HepG2 (cell line): ENCODE data around the gene OTOGL. TPM values are rescaled to one million over a fixed set of nuclear protein-coding genes. Genes with fewer than 3 reads are reported as not detected.

ENCODE experiments used
- ATAC-seq: fragments of 200-7000 bp; cut with Tn5 transposase; 3 replicates; pipeline ENCODE4 v1.9.1; 2020; ENCODE audit warnings: mild to moderate bottlenecking, moderate library complexity
- BruUV-seq: library from RNA; stranded (reverse); fragments of 400-500 nt; replicated peaks from 2 replicates; lab custom pipeline; 2021; lab: Mats Ljungman, UMichigan
- CTCF ChIA-PET: fragments of 300-600 bp; formaldehyde crosslinking; extraction: SDS; loops from one replicate; lab custom pipeline; 2021; ENCODE audit warnings: low total read pairs, inconsistent platforms, low intra/inter-chr PET ratio; lab: Yijun Ruan, JAX
- POLR2A ChIA-PET: fragments of 350-600 bp; sonication (Branson Sonifier 250); formaldehyde crosslinking; loops from one replicate; lab custom pipeline; 2020; ENCODE audit warnings: antibody characterized with exemption, inconsistent platforms; lab: Yijun Ruan, JAX
- DNase-seq: peaks from one replicate; pipeline ENCODE4 v3.0.0-alpha.2; 2015; ENCODE audit warnings: low spot score
- FAIRE-seq: peaks from 3 replicates; lab custom pipeline; 2011; peaks lifted over from hg19 to GRCh38; lab: Jason Lieb, UNC
- H2AFZ ChIP-seq: one replicate; pipeline ENCODE4 v1.6.1; 2011; ENCODE audit warnings: low read length, inconsistent platforms
- H3K27ac ChIP-seq: fragments of 300-600 bp; 3 replicates; pipeline ENCODE4 v1.8.0; 2011; ENCODE audit warnings: mixed run types, mild to moderate bottlenecking, mixed read lengths, low read length, inconsistent platforms; ENCODE audit not compliant: insufficient read depth; ENCODE audit errors: extremely low read length
- H3K27me3 ChIP-seq, 2 experiments: fragments of 200-600 bp in 1 of 2; 2 replicates in 1 of 2; 3 replicates in 1 of 2; pipeline versions ENCODE4 v1.6.0 to v1.8.0; 2011; ENCODE audit warnings: low read length in 2 of 2, mild to moderate bottlenecking in 2 of 2, moderate library complexity in 2 of 2, inconsistent platforms in 1 of 2; ENCODE audit not compliant: insufficient read depth in 2 of 2, control insufficient read depth in 1 of 2
- H3K36me3 ChIP-seq, 2 experiments: fragments of 200-600 bp in 1 of 2; replicated peaks in 1 of 2; 2 replicates in 1 of 2; 3 replicates in 1 of 2; pipeline versions ENCODE4 v1.5.1 to v1.8.0; 2011; ENCODE audit warnings: low read length in 2 of 2, inconsistent platforms in 1 of 2; ENCODE audit not compliant: insufficient read depth in 2 of 2, control insufficient read depth in 1 of 2
- H3K4me1 ChIP-seq: 2 replicates; pipeline ENCODE4 v1.5.1; 2012; ENCODE audit warnings: low read length, inconsistent platforms; ENCODE audit not compliant: insufficient read depth
- H3K4me2 ChIP-seq: 2 replicates; pipeline ENCODE4 v1.6.0; 2011; ENCODE audit warnings: low read depth, low read length, inconsistent platforms
- H3K4me3 ChIP-seq, 3 experiments: fragments of 200-600 bp in 1 of 3; sonication (generic), shearing (Covaris generic) in 1 of 3; replicated peaks in 1 of 3; 2 replicates each; pipeline ENCODE4 v1.5.1; 2011 to 2016; ENCODE audit warnings: low read length in 3 of 3, inconsistent platforms in 2 of 3, low read depth in 2 of 3, mild to moderate bottlenecking in 2 of 3, control low read depth in 1 of 3, mixed read lengths in 1 of 3; ENCODE audit not compliant: insufficient read depth in 1 of 3
- H3K79me2 ChIP-seq: one replicate; pipeline ENCODE4 v1.6.1; 2011; ENCODE audit warnings: low read length, inconsistent platforms; ENCODE audit not compliant: insufficient read depth
- H3K9ac ChIP-seq: 2 replicates; pipeline ENCODE4 v1.6.0; 2011; ENCODE audit warnings: mild to moderate bottlenecking, low read depth, low read length, inconsistent platforms; ENCODE audit not compliant: insufficient read depth
- H3K9me3 ChIP-seq: 2 replicates; pipeline ENCODE4 v1.5.1; 2012; ENCODE audit warnings: mild to moderate bottlenecking, low read length
- H4K20me1 ChIP-seq: 2 replicates; pipeline ENCODE4 v1.6.0; 2011; ENCODE audit warnings: inconsistent platforms, mild to moderate bottlenecking, low read length, moderate library complexity; ENCODE audit not compliant: insufficient read depth
- GTF2F1 ChIP-seq: fragments of 150-350 bp; IDR thresholded peaks from 2 replicates; pipeline ENCODE4 v1.6.1; 2014; ENCODE audit warnings: low read length
- MAFF ChIP-seq: IDR thresholded peaks from 2 replicates; pipeline ENCODE4 v1.6.1; 2011; ENCODE audit warnings: low read depth, low read length, improper control_type of control experiment
- MAFK ChIP-seq, 2 experiments: IDR thresholded peaks in 1 of 2; conservative IDR thresholded peaks in 1 of 2; 2 replicates each; pipeline ENCODE4 v1.6.1; 2011; ENCODE audit warnings: improper control_type of control experiment in 2 of 2, low read length in 2 of 2
- NFE2L2 ChIP-seq: fragments of 150-350 bp; IDR thresholded peaks from 2 replicates; pipeline ENCODE4 v1.6.1; 2014; ENCODE audit warnings: low read length
- ZNF326 ChIP-seq: sonication (generic); formaldehyde crosslinking; IDR thresholded peaks from 2 replicates; pipeline ENCODE4 v1.4.0; 2020; ENCODE audit warnings: missing genetic modification reagents, borderline replicate concordance
- WGBS: methylation state at CpG from one replicate; pipeline ENCODE4 v1.1.6; 2017; ENCODE audit warnings: low lambda C conversion rate; 5-methylcytosine and 5-hydroxymethylcytosine counted together
- in situ Hi-C: cut with HindIII; loops from 2 replicates; pipeline ENCODE4 v1.10.0; 2017; ENCODE audit warnings: low pct_unique_long_range_greater_than_20kb; ENCODE audit not compliant: extremely low pct_ligation_motif_present
- intact Hi-C: fragments of 100-400 bp; cut with micrococcal nuclease; formaldehyde crosslinking; loops from one replicate; pipeline ENCODE4 v1.10.0; 2022; ENCODE audit not compliant: unreplicated experiment
- polyA plus RNA-seq, 8 experiments: library from polyadenylated mRNA; depleted of rRNA in 3 of 8; stranded (reverse) in 7 of 8; unstranded in 1 of 8; fragments of >200 nt; fragmentation: Illumina TruSeq in 4 of 8; extraction: Trizol in 4 of 8; gene quantifications; 2 replicates each; pipeline versions ENCODE4 v1.2.1 to v1.2.3, GENCODE V29; 2011 to 2016; ENCODE audit warnings: low read depth in 4 of 8, missing spikeins in 1 of 8, mixed read lengths in 1 of 8; ENCODE audit not compliant: insufficient read depth in 1 of 8
- total RNA-seq, 5 experiments: library from RNA; depleted of rRNA; stranded (reverse); fragments of >200 nt; fragmentation: Illumina TruSeq; extraction: Trizol; gene quantifications; 2 replicates each; pipeline ENCODE4 v1.2.3, GENCODE V29; 2016; ENCODE audit warnings: low read depth in 1 of 5
- TF ChIP-seq, protein P1 (sequence below): sonication (generic); formaldehyde crosslinking; IDR thresholded peaks from 2 replicates; pipeline ENCODE4 v1.4.0; 2020; ENCODE audit warnings: missing genetic modification reagents

The OTOGL gene
- total and polyA plus RNA-seq, 2 of the 13 experiments (the other 11 are each of a cell fraction or from before 2014, with no cell fraction given): not detected

DNA sequence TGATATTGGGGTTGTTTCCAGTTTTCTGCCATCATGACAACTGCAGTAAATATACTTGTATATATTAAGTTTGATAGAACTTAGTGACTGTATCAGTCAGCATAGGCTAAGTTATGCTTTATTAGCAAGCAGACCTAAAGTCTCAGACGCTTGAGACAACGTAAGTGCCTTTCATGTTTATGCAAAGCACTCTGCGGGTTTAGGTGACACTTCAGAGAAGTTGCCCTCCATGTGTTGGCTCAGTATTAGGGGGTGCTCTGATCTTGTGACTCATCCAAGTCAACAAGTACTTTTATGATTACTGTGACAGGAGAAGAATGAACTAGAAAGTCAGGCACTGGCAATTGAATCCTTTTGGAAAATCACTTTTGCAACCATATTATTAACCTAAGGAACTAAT, 13.3 kb upstream of the OTOGL start (continued):
- TF ChIP-seq ZNF326 (CRISPR knock-in tag): no peak
- TF ChIP-seq, protein P1, sequence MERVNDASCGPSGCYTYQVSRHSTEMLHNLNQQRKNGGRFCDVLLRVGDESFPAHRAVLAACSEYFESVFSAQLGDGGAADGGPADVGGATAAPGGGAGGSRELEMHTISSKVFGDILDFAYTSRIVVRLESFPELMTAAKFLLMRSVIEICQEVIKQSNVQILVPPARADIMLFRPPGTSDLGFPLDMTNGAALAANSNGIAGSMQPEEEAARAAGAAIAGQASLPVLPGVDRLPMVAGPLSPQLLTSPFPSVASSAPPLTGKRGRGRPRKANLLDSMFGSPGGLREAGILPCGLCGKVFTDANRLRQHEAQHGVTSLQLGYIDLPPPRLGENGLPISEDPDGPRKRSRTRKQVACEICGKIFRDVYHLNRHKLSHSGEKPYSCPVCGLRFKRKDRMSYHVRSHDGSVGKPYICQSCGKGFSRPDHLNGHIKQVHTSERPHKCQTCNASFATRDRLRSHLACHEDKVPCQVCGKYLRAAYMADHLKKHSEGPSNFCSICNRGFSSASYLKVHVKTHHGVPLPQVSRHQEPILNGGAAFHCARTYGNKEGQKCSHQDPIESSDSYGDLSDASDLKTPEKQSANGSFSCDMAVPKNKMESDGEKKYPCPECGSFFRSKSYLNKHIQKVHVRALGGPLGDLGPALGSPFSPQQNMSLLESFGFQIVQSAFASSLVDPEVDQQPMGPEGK: no peak

DNA sequence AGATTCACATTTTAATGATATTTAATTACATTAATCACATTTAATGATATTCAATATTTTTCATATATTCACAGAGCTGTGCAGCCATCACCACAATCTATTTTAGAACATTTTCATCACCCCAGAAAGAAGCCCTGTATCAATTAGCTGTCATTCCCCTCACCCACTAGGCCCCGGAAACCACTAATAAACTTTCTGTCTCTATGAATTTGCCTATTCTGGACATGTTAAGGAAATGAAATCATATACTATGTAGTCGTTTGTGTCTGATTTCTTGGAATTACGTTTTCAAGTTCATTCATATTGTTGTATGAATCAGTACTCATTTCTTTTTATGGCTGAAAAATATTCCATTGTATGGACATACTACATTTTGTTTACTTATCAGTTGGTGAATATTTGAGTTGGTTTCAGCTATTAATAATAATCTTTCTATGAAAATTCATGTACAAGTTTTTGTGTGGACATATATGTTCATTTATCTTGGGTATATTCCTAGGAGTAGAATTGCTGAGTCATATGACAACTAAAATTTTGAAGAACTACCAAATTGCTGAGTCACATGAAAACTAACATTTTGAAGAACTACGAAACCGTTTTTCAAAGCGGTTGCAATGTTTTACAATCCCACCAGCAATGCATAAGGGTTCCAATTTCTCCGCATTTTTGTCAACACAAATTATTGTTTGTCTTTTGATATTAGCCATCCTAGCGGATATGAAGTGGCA, 11.7 kb upstream of the OTOGL start:
- peak; percentile 87 to 89 for TF ChIP-seq MAFK (conservative IDR thresholded peaks at IDR 0.05 in 1 of 2, IDR thresholded peaks at IDR 0.05 in 1 of 2; ENCODE audit: low read length in 2 of 2)
- TF ChIP-seq NFE2L2: peak; percentile 91
- no peak for TF ChIP-seq GTF2F1
- TF ChIP-seq MAFF: peak; percentile 88
- no peak overlapping the region for H3K4me2 ChIP-seq
- no peak overlapping the region for H3K4me3 ChIP-seq
- no peak for ATAC-seq
- ChIA-PET CTCF (no interaction called here), POLR2A (no interaction called here)
- H3K27me3 ChIP-seq: no peaks in the 10 kb centered on the region; a peak in 1 of 5 replicates
- intact Hi-C loops: no loop called here
- H3K9ac ChIP-seq: no peak overlapping the region
- in situ Hi-C loops: no loop called here
- H4K20me1 ChIP-seq: no peaks in the 10 kb centered on the region
- no peak for FAIRE-seq
- no peak for DNase-seq
- WGBS: 55% methylated on average over 8 of the region's 8 CpGs
- peaks cover 35% of the 10 kb centered on the region for H3K4me1 ChIP-seq
- no peaks in the 10 kb centered on the region for H3K36me3 ChIP-seq
- H3K27ac ChIP-seq: no peak overlapping the region
- no peaks in the 10 kb centered on the region for H3K79me2 ChIP-seq
- no peak overlapping the region for H2AFZ ChIP-seq
- BruUV-seq: no TSS peak
- H3K9me3 ChIP-seq: no peaks in the 10 kb centered on the region
